ENCODE results near the gene ARL6IP5. TPM values are rescaled to one million over a fixed set of nuclear protein-coding genes. Genes with fewer than 3 reads are reported as not detected.
A peak's percentile ranks its signal among the peaks of the same experiment; 100 is the strongest.

The ARL6IP5 gene
- total and polyA plus RNA-seq, 7 donors = 36.6 to 181 (median 110) TPM

- TF ChIP-seq EP300 (IDR thresholded peaks at IDR 0.05) = no peak
- TF ChIP-seq, protein P1, sequence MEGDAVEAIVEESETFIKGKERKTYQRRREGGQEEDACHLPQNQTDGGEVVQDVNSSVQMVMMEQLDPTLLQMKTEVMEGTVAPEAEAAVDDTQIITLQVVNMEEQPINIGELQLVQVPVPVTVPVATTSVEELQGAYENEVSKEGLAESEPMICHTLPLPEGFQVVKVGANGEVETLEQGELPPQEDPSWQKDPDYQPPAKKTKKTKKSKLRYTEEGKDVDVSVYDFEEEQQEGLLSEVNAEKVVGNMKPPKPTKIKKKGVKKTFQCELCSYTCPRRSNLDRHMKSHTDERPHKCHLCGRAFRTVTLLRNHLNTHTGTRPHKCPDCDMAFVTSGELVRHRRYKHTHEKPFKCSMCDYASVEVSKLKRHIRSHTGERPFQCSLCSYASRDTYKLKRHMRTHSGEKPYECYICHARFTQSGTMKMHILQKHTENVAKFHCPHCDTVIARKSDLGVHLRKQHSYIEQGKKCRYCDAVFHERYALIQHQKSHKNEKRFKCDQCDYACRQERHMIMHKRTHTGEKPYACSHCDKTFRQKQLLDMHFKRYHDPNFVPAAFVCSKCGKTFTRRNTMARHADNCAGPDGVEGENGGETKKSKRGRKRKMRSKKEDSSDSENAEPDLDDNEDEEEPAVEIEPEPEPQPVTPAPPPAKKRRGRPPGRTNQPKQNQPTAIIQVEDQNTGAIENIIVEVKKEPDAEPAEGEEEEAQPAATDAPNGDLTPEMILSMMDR (IDR thresholded peaks at IDR 0.05) = no peak
- TF ChIP-seq POLR2AphosphoS5 (IDR thresholded peaks at IDR 0.05) = no peak
- no peak for TF ChIP-seq POLR2A (IDR thresholded peaks at IDR 0.05)
- no peaks in the 10 kb centered on the region for H3K36me3 ChIP-seq
- 80 to 82% methylated on average over 3 of the region's 3 CpGs for WGBS, 2 donors
- H3K27me3 ChIP-seq = no peaks in the 10 kb centered on the region
- no peak within 1 kb of the TSS for H3K4me3 ChIP-seq
- peak within 1 kb of the TSS in 1 of 4 donors; percentile 9 for H3K27ac ChIP-seq
- H3K9me3 ChIP-seq = no peaks in the 10 kb centered on the region
- H3K4me1 ChIP-seq = no peaks in the 10 kb centered on the region
- DNase-seq = no peak
- intact Hi-C loops (cut with DNase I) = no loop called here
Observed at GRCh38 chr3:69122403-69122802, 37.7 kb downstream of the ARL6IP5 start, which contains the start of gene LMOD3. LMOD3 (minus strand) TSS chr3:69122595; CDS start chr3:69122386, 209 bp downstream.

GRCh38 chr3:69126216-69126615, 41.5 kb downstream of the ARL6IP5 start:
- TF ChIP-seq, protein P1 (IDR thresholded peaks at IDR 0.05) = no peak
- TF ChIP-seq POLR2A (IDR thresholded peaks at IDR 0.05) (no peak), EP300 (IDR thresholded peaks at IDR 0.05) (no peak), POLR2AphosphoS5 (IDR thresholded peaks at IDR 0.05) (no peak)
- no peaks in the 10 kb centered on the region for H3K9me3 ChIP-seq
- H3K4me1 ChIP-seq = no peaks in the 10 kb centered on the region

DNA sequence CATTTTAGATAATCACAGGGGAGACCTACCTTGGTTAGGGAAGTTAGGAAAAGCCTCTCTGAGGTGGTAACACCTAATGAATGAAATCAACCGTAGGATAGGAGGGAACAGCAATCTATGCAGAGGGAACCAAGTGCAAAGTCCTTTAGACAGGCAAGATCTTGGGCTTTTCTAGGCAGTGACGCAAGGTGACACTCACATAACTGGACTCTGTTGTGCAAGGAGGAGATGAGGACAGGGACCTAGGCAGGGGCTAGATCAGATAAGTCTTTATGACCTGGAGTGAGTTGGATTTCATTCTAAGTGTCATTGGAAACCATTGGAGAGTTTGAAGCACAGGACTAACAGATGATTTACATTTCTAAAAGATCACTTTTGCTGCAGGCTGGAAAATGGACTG, 42.3 kb downstream of the ARL6IP5 start:
- no peaks in the 10 kb centered on the region for H3K4me1 ChIP-seq
- no peaks in the 10 kb centered on the region for H3K27me3 ChIP-seq
- intact Hi-C loops (cut with DNase I) = no loop called here
- no peaks in the 10 kb centered on the region for H3K36me3 ChIP-seq
- 51 to 89% methylated on average over 2 of the region's 2 CpGs for WGBS, 2 donors
- TF ChIP-seq POLR2A (IDR thresholded peaks at IDR 0.05) (no peak), POLR2AphosphoS5 (IDR thresholded peaks at IDR 0.05) (no peak)
- TF ChIP-seq, protein P1 (IDR thresholded peaks at IDR 0.05) = no peak
- no peak overlapping the region for H3K4me3 ChIP-seq
- no peak overlapping the region for H3K27ac ChIP-seq
- no peak for DNase-seq
- H3K9me3 ChIP-seq = no peaks in the 10 kb centered on the region

More at GRCh38 chr3:69126216-69126615, 41.5 kb downstream of the ARL6IP5 start:
- Histone ChIP-seq H3K36me3 (no peaks in the 10 kb centered on the region), H3K27me3 (no peaks in the 10 kb centered on the region), H3K4me3 (no peak overlapping the region), H3K27ac (no peak overlapping the region)
- 91% methylated on average over 3 of the region's 3 CpGs for WGBS, 2 donors
- no peak for DNase-seq
- intact Hi-C loops (cut with DNase I) = no loop called here

DNA sequence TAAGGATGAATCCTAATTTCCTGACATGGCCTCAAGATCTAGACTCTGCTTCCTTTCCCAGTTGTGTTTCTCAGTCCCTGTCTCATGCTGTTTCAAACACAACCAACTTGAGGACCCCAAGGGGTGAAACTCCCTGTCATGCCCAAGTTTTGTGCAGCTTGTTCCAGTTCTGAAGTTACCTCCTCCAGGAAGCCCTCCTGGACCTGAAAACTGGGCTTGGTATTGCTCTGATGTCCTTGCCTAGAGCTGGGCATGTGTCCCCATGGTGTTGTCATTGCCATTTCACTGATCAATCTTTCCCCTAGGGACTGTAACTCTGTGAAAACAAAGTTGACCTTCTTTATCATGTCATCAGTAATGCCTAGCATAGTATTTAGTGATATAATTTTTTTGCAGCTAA, 43.8 kb downstream of the ARL6IP5 start:
- no peaks in the 10 kb centered on the region for H3K27me3 ChIP-seq
- H3K27ac ChIP-seq = no peak overlapping the region
- no peaks in the 10 kb centered on the region for H3K36me3 ChIP-seq
- no peak for DNase-seq
- intact Hi-C loops (cut with DNase I) = no loop called here
- no peak for TF ChIP-seq EP300 (IDR thresholded peaks at IDR 0.05)
- TF ChIP-seq, protein P1 (IDR thresholded peaks at IDR 0.05) = no peak
- no peak for TF ChIP-seq POLR2A (IDR thresholded peaks at IDR 0.05)
- TF ChIP-seq POLR2AphosphoS5 (IDR thresholded peaks at IDR 0.05) = no peak
- H3K9me3 ChIP-seq = no peaks in the 10 kb centered on the region
- H3K4me3 ChIP-seq = no peak overlapping the region
- no peaks in the 10 kb centered on the region for H3K4me1 ChIP-seq

DNA sequence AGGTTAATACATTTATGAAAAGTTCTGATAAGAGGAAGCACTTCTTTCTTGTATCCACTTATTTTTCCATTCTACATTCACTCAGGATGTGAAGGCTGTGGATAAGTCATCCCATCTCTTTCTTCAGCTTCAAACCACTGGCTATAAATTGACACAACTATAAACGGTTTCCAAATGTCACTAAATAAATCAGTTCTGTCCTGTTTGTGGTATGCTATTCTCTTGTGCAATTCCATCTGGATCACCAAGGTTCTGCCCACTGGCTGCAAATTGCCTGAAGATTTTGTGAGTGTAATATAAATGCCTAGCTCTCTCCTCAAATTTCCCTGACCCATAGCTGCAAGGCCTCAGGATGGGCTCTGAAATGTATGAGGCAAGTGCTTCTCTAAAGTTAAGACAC, 44.8 kb downstream of the ARL6IP5 start:
- H3K4me3 ChIP-seq = no peak overlapping the region
- H3K27ac ChIP-seq = no peak overlapping the region
- no peaks in the 10 kb centered on the region for H3K27me3 ChIP-seq
- no peaks in the 10 kb centered on the region for H3K36me3 ChIP-seq
- TF ChIP-seq POLR2A (IDR thresholded peaks at IDR 0.05) (no peak), EP300 (IDR thresholded peaks at IDR 0.05) (no peak), POLR2AphosphoS5 (IDR thresholded peaks at IDR 0.05) (no peak)
- TF ChIP-seq, protein P1 (IDR thresholded peaks at IDR 0.05) = no peak
- DNase-seq = no peak
- WGBS, 2 donors = 24 to 37% methylated on average over 1 of the region's 1 CpG
- intact Hi-C loops (cut with DNase I) = no loop called here
- H3K9me3 ChIP-seq = no peaks in the 10 kb centered on the region
- H3K4me1 ChIP-seq = no peaks in the 10 kb centered on the region
